Neural cell (in vitro differentiated cells): Measurements from ENCODE around the gene DOK5. TPM values are rescaled to one million over a fixed set of nuclear protein-coding genes. Genes with fewer than 3 reads are reported as not detected.

Experiments used
- H2AFZ ChIP-seq: fragments of 200-600, 300-800 bp; sonication (generic), shearing (Covaris generic); 2 replicates; pipeline ENCODE4 v1.6.0; 2014; ENCODE audit warnings: low read depth, mild to moderate bottlenecking, antibody characterized with exemption, low read length, moderate library complexity
- H3F3A ChIP-seq: fragments of 200-600 bp; shearing (Covaris generic); 2 replicates; pipeline ENCODE4 v1.6.1; 2016; ENCODE audit warnings: mild to moderate bottlenecking, moderate library complexity, mixed read lengths, antibody characterized with exemption, low read length; ENCODE audit not compliant: insufficient read depth, poor library complexity, severe bottlenecking
- H3K27ac ChIP-seq: fragments of 200-600, 300-800 bp; sonication (generic), shearing (Covaris generic); 2 replicates; pipeline ENCODE4 v1.5.1; 2014; ENCODE audit warnings: mild to moderate bottlenecking, low read length, moderate library complexity
- H3K27me3 ChIP-seq: fragments of 300-800, 200-600 bp; sonication (generic), shearing (Covaris generic); 2 replicates; pipeline ENCODE4 v1.6.0; 2014; ENCODE audit warnings: mild to moderate bottlenecking, low read depth, low read length, moderate library complexity; ENCODE audit not compliant: insufficient read depth
- H3K36me3 ChIP-seq: fragments of 300-800, 200-600 bp; sonication (generic), shearing (Covaris generic); 2 replicates; pipeline ENCODE4 v1.5.1; 2014; ENCODE audit warnings: mild to moderate bottlenecking, antibody characterized with exemption, low read length, moderate library complexity; ENCODE audit not compliant: insufficient read depth
- H3K4me2 ChIP-seq: fragments of 300-800, 200-600 bp; sonication (generic), shearing (Covaris generic); 2 replicates; pipeline ENCODE4 v1.6.0; 2014; ENCODE audit warnings: mild to moderate bottlenecking, low read length
- H3K4me3 ChIP-seq: fragments of 300-800, 200-600 bp; sonication (generic), shearing (Covaris generic); 2 replicates; pipeline ENCODE4 v1.5.1; 2014; ENCODE audit warnings: mild to moderate bottlenecking, low read length, moderate library complexity
- H3K79me2 ChIP-seq: fragments of 200-600 bp; shearing (Covaris generic); replicated peaks from 2 replicates; pipeline ENCODE4 v1.6.0; 2014; ENCODE audit warnings: mild to moderate bottlenecking, low read length, moderate library complexity; ENCODE audit not compliant: insufficient read depth
- H3K9ac ChIP-seq: fragments of 300-800, 200-600 bp; sonication (generic), shearing (Covaris generic); 2 replicates; pipeline ENCODE4 v1.6.1; 2016; ENCODE audit warnings: mild to moderate bottlenecking, low read length, mixed read lengths
- H3K9me2 ChIP-seq: fragments of 200-600 bp; shearing (Covaris generic); 2 replicates; pipeline ENCODE4 v1.6.1; 2016; ENCODE audit warnings: mild to moderate bottlenecking, low read length, mixed read lengths; ENCODE audit not compliant: insufficient read depth
- H3K9me3 ChIP-seq: fragments of 200-600, 300-800 bp; sonication (generic), shearing (Covaris generic); 2 replicates; pipeline ENCODE4 v1.6.1; 2016; ENCODE audit warnings: mild to moderate bottlenecking, mixed run types, low read length, moderate library complexity, mixed read lengths
- H4K20me1 ChIP-seq: fragments of 200-600 bp; shearing (Covaris generic); 2 replicates; pipeline ENCODE4 v1.6.1; 2016; ENCODE audit warnings: mild to moderate bottlenecking, mixed run types; ENCODE audit not compliant: insufficient read depth
- CTCF ChIP-seq: fragments of 450-650 bp; IDR thresholded peaks from 2 replicates; pipeline ENCODE4 v1.5.1; 2014; ENCODE audit warnings: antibody characterized with exemption, mild to moderate bottlenecking, moderate library complexity; ENCODE audit not compliant: poor library complexity, severe bottlenecking
- EP300 ChIP-seq: fragments of 450-650 bp; conservative IDR thresholded peaks from 2 replicates; pipeline ENCODE4 v1.6.1; 2014; ENCODE audit warnings: antibody characterized with exemption, mild to moderate bottlenecking, moderate library complexity; ENCODE audit not compliant: poor library complexity, severe bottlenecking
- EZH2 ChIP-seq: fragments of 200-600, 300-800 bp; shearing (Covaris generic), sonication (generic); IDR thresholded peaks from 2 replicates; pipeline ENCODE4 v1.6.1; 2014; ENCODE audit warnings: antibody characterized with exemption, low read length, borderline replicate concordance, mild to moderate bottlenecking; ENCODE audit not compliant: insufficient read depth, poor library complexity, severe bottlenecking
- MXI1 ChIP-seq: fragments of 450-650 bp; conservative IDR thresholded peaks from 2 replicates; pipeline ENCODE4 v1.6.1; 2014; ENCODE audit warnings: antibody characterized with exemption, mild to moderate bottlenecking; ENCODE audit not compliant: poor library complexity, severe bottlenecking
- POLR2AphosphoS5 ChIP-seq: IDR thresholded peaks from 2 replicates; pipeline ENCODE4 v1.6.1; 2012
- RAD21 ChIP-seq: fragments of 450-650 bp; conservative IDR thresholded peaks from 2 replicates; pipeline ENCODE4 v1.6.1; 2014; ENCODE audit warnings: antibody characterized with exemption, mild to moderate bottlenecking, moderate library complexity
- REST ChIP-seq: IDR thresholded peaks from 2 replicates; pipeline ENCODE4 v1.6.1; 2012; ENCODE audit warnings: borderline replicate concordance
- SMC3 ChIP-seq: fragments of 450-650 bp; conservative IDR thresholded peaks from 2 replicates; pipeline ENCODE4 v1.6.1; 2014; ENCODE audit warnings: antibody characterized with exemption, mild to moderate bottlenecking, moderate library complexity; ENCODE audit not compliant: poor library complexity
- TAF1 ChIP-seq: IDR thresholded peaks from 2 replicates; pipeline ENCODE4 v1.6.1; 2012; ENCODE audit warnings: low read depth
- polyA plus RNA-seq: library from polyadenylated mRNA; depleted of rRNA; stranded (reverse); fragments of >200 nt; gene quantifications from 2 replicates; pipeline ENCODE4 v1.2.3, GENCODE V29; 2014

The DOK5 gene
- polyA plus RNA-seq, 1 donor from 2014 or later: 4.6 TPM

- Histone ChIP-seq H3F3A (no peaks in the 10 kb centered on the region), H3K9ac (no peak overlapping the region), H2AFZ (no peak overlapping the region), H3K79me2 (no peaks in the 10 kb centered on the region), H3K9me3 (no peaks in the 10 kb centered on the region), H3K27me3 (no peaks in the 10 kb centered on the region), H4K20me1 (no peaks in the 10 kb centered on the region), H3K9me2 (no peaks in the 10 kb centered on the region), H3K4me2 (no peak overlapping the region), H3K4me3 (peak overlapping the region; percentile 8), H3K36me3 (no peaks in the 10 kb centered on the region), H3K27ac (no peak overlapping the region)
- no peak for TF ChIP-seq CTCF
- no peak for TF ChIP-seq EZH2
- no peak for TF ChIP-seq MXI1
- no peak for TF ChIP-seq TAF1
- no peak for TF ChIP-seq SMC3
- TF ChIP-seq RAD21: no peak
- TF ChIP-seq REST: no peak
- no peak for TF ChIP-seq EP300
- TF ChIP-seq POLR2AphosphoS5: no peak
These were observed 22.7 kb downstream of the DOK5 start for GRCh38 chr20:54497931-54498718.

GRCh38 chr20:54499111-54499510 is 23.7 kb downstream of the DOK5 start:
- H3K79me2 ChIP-seq: no peaks in the 10 kb centered on the region

More at GRCh38 chr20:54499111-54499510, 23.7 kb downstream of the DOK5 start:
- Histone ChIP-seq H3K36me3 (no peaks in the 10 kb centered on the region), H2AFZ (no peak overlapping the region), H3K9me3 (no peaks in the 10 kb centered on the region), H3K27me3 (no peaks in the 10 kb centered on the region), H3K9me2 (no peaks in the 10 kb centered on the region), H3K4me3 (no peak overlapping the region), H3K4me2 (no peak overlapping the region), H4K20me1 (no peaks in the 10 kb centered on the region), H3K27ac (no peak overlapping the region), H3K9ac (no peak overlapping the region), H3F3A (no peaks in the 10 kb centered on the region)
- TF ChIP-seq TAF1 (no peak), POLR2AphosphoS5 (no peak), REST (no peak), CTCF (no peak), EZH2 (no peak), EP300 (no peak), SMC3 (no peak), MXI1 (no peak), RAD21 (no peak)
